Myocyte (in vitro differentiated cells): ENCODE results near the gene EXOC4. TPM values are rescaled to one million over a fixed set of nuclear protein-coding genes. Genes with fewer than 3 reads are reported as not detected.
"Not testable (repeated sequence)": the region's sequence is repeated elsewhere in the genome, so short reads cannot be mapped to it uniquely, and the experiment has no call there.

Source experiments
- DNase-seq: peaks from one replicate; pipeline ENCODE4 v3.0.0-alpha.2; 2012; ENCODE audit warnings: low read depth
- total RNA-seq: library from RNA; depleted of rRNA; stranded (reverse); fragments of >200 nt; gene quantifications from 2 replicates; pipeline ENCODE4 v1.2.3, GENCODE V29; 2014

The EXOC4 gene
- total RNA-seq, 1 donor from 2014 or later = 106 TPM

- peak; percentile 5 for DNase-seq
These were observed 604.7 kb downstream of the EXOC4 start for GRCh38 chr7:133857376-133858119.

DNA sequence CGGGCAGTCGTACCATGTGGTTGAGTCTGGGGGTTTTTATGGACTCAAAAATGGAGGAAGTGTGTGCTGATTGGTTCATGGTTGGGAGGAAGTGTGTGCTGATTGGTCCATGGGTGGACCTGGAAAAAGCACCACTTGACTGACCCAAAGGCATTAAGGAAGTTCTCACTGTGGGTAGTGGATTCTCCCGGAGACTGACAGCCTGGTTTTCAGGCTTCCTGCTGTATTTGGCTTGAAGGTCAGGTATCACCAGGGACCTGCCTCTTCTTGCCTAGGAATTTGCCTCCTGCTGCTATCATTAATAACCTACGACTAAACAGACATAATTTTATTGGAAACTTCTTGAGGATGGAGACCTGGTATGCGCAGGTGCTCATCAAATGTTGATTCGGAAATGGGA lies 605.4 kb downstream of the EXOC4 start:
- DNase-seq = no peak

DNA sequence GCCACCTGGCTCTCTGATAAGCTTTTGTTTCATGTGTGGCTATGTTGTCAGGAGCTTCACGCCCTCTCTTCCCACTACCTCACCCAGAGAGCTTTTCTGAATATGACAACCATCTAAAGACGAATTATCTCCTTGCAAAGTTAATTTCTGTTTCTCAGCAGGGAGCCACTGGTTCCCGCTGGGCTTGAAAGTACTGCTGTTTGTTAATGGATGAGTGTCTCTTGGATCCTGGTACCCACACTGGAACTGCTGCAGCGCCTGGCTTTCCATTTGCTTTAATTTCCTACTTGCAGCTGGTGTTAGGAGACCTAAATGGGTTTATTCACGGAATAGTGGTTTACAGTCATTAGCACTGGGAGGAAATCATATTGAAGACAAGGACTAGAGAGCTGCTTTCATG lies 606.4 kb downstream of the EXOC4 start:
- DNase-seq = no peak

DNA sequence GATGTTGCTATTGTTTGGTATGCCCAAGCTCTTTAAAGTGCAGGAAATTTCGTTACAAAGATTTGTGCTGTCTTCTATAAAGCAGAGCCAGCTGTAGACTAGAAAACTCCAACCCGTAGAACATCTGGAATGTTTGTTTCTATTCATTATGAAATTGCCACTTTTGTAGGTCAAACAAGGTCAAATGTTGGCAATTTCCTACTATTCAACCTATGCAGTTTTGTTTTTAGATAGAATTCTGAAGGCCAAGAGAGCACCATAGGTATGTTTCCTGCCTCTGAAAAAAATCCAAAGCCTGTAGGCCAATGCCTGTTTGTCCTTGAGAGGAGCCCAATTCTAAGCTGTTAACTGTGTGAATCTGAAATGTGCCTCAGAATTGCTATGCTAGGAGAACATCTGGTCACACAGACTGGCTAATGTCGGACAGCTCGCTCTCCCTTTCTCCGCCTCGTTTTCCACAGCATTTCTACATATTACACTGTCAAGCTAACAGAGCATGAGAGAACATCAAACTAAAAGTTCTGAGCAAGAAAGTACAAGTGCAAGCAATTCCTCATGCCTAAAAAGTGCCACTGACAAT lies 607.1 kb downstream of the EXOC4 start:
- DNase-seq = no peak

- DNase-seq = no peak
These were observed 607.9 kb downstream of the EXOC4 start for GRCh38 chr7:133860628-133861335.

DNA sequence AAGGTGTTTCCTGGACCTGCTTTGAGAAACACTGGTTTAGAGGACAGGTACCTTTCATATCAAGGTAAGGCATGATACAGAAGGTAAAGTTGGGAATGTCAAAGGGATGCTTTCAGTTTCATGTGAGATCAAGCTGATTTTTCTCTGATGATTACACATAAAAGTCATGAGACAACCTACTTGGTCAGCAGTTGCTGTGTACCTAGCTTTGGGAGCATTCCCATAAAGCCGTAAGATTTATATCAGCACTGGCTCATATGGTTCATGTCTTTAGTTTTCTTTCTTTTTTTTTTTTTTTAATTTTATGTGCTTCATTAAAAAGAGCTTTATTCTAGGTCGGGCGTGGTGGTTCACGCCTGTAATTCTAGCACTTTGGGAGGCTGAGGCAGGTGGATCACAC lies 609.0 kb downstream of the EXOC4 start:
- DNase-seq = no peak

- no peak for DNase-seq
These were observed 610.6 kb downstream of the EXOC4 start for GRCh38 chr7:133863362-133864061.

GRCh38 chr7:133869556-133869955 lies 616.7 kb downstream of the EXOC4 start:
- no peak for DNase-seq

DNA sequence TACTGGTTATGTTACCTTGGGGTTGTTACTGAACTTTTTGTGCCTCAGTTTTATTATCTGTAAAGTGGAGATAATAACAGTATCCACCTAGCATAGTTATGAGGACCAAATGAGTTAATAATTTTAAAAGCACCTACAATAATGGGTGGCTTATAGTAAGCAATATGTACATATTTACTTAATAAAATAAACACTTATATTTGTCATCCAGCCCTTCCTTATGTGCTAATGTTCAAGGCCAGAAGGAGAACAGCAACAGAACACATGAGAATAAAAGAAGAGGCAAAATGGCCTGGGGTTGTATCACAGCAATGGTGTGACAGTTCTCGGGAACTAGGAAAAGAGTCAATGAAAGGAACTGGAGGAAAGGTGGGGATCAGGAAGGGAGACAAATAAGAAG lies 618.9 kb downstream of the EXOC4 start:
- DNase-seq = no peak

DNA sequence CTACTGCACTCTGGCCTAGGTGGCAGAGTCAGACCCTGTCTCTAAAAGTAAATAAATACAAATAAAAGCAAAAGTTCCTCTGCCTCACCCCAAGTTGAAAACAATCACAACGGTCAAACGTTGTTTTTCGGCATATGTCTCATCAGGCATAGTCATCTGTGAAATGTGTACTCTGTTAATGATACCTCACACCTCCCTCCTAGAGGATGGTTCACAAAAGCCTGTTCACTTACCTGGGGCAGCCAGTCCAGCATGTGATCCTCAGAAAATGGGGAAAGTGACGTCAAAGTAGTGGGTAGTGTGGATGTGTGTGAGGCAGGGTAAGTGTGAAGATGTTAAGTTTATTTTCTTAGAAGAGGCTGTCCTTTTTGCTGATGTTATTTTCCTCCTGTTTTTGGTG lies 620.3 kb downstream of the EXOC4 start:
- no peak for DNase-seq

DNA sequence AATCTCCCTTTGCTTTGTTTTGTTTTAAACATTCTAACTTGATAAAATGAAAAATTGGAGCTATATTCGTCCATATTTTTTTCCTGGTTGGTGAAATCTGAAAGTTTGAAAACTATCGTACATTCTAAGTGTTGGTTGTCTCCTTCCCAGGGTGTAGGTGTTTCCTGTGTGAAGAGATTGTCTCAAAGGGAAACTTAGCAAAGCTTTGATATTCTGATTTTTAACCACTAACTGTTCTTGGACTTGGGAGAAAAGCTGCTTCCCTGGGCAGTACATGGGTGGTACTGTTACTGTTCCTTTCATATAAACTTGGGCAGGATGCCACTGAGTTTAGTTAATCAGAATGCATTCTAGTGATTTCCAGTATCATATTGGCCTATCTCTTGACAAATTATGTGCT lies 620.8 kb downstream of the EXOC4 start:
- DNase-seq = no peak

DNA sequence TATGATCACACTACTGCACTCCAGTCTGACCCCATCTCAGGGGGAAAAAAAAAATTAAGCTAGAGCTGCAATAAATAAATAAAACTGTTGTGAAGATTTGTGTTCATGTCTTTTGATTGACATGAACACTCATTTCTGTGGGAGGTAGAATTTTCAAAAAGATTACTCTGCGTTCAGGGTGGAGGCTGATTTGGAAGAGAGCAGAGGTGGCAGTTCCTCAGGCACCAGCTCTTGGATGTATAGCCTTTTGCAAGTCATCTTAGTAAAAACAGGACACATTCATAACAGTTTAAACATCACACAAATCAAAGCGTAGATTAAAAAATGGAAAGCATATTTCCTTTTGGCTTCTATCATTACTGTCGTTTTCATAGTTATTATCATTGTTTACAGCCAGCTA lies 630.7 kb downstream of the EXOC4 start:
- DNase-seq = no peak

- no peak for DNase-seq
These were observed 632.3 kb downstream of the EXOC4 start for GRCh38 chr7:133885213-133885612.

DNA sequence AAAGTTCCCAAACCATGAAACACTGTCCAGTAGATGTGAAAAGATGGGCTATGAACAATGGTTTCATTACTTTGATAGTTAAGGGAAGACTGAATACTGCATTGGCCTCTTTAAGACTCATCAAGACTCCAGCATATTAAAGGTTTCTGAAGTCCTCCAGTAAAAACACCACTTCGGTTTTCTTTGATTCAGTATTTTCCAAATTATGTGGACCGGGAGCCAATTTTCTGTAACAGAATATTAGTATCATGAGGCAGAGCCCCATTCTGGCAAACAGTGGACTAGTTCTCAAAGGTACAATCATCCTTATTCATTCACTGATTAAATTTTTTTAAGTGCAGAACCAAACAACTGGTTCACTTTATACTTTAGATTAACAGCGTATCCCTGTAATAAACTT lies 633.2 kb downstream of the EXOC4 start:
- no peak for DNase-seq

GRCh38 chr7:133886797-133887196 lies 633.9 kb downstream of the EXOC4 start:
- DNase-seq = no peak

- DNase-seq = no peak
These were observed 634.6 kb downstream of the EXOC4 start for GRCh38 chr7:133887459-133887858.

DNA sequence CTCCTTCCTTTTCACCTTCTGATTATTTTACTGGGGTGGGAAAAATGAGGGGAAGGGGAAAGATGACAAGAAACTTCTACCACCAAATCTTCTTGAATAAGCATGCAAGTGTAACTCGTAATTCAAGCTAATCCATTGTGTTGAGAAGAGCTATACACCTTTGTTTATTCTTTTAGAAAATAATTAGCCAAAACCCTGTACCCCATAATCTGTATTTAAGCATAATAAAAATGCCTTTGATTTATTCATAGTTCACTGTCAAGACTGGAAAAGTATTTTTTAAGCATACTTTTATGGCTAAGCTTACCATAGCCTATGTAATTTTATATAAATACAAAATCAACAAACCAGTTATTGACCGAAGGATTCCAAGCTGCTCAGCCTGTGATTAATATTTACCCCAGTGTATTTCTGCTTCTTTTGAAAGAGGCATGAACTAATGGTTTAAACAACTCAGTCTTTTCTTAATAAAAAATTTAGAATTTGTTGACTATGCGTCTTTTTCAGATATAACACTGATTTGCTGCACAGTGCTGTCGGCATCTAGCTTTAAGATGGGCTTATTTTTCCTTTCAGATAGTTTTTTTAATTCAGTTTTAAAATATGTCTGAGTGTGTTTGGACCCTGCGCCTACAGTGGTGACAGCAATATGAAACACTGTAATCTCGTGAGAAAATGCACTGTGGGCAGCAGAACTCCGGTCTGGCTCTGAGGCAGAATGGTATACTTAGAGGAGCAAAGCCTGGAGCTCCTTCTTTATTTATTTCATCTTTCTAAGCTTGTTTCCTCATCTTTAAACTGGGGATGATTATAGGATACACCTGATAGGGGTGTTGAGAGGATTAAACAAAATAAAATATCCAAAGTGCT lies 635.4 kb downstream of the EXOC4 start:
- no peak for DNase-seq

GRCh38 chr7:133904776-133905175 lies 651.9 kb downstream of the EXOC4 start:
- no peak for DNase-seq

GRCh38 chr7:133906553-133906952 lies 653.7 kb downstream of the EXOC4 start:
- not testable (repeated sequence) for DNase-seq

DNA sequence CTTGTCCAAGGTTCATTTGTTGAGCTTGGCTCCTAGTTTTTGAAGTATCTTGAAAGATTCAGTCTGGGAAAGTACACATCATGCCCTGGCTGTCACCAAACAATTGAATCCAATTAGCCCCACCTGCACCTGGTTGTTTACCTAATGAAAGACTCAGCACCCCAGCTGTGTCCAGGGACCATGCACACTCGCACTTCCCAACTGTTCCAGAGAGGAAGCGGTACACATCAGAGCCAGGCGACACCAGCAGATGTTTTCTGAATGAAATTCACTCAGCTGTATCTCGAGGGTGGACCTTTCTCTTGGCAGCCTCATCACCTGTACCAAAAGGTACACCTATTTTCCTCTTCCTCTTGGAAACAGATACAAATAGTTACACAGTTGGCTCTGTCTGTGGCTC lies 657.9 kb downstream of the EXOC4 start:
- no peak for DNase-seq

- DNase-seq = no peak
These were observed 658.8 kb downstream of the EXOC4 start for GRCh38 chr7:133911724-133912123.
